PC-9 (cell line): Measurements from ENCODE around the gene LGSN.

Experiments
- CTCF ChIP-seq: fragments of 200-600 bp; sonication (generic); conservative IDR thresholded peaks from 2 replicates; pipeline ENCODE4 v1.6.1; 2017; ENCODE audit warnings: mixed run types, antibody characterized with exemption, mild to moderate bottlenecking, moderate library complexity
- EZH2 ChIP-seq: fragments of 200-600 bp; sonication (generic); IDR thresholded peaks from 2 replicates; pipeline ENCODE4 v1.8.0; 2017; ENCODE audit warnings: antibody characterized with exemption, low read depth

DNA sequence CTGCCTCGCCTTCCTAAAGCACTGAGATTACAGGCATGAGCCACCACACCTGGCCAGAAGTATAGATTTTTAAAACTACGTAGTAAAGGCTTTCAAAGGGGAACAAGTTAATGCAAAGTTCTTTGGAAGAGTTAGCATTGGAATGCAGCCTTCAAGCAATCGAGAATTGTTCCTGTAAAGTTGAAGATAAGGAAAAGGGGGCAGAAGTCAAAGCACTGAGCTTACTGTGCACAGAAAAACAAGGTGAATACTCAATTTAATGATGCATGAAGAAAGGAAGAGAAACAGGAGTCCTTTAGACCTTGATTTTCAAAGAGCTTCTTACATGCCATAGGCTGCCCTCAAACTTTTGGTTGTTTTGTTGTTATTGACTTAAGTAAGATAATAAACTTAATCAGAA is 29.1 kb upstream of the LGSN start:
- TF ChIP-seq CTCF (no peak), EZH2 (no peak)
